Stimulated activated CD4-positive, alpha-beta T cell treated with anti-CD3 and anti-CD28 coated beads, Interleukin-1b, Interleukin-23, amount 100 ng/mL, for 1 hour (primary cell): ENCODE measurements around the gene C10orf143.
A peak's percentile ranks its signal among the peaks of the same experiment; 100 is the strongest.
"Not testable (repeated sequence)": the region's sequence is repeated elsewhere in the genome, so short reads cannot be mapped to it uniquely, and the experiment has no call there.

Source experiments
- DNase-seq, 2 donors: peaks; one replicate each; pipeline ENCODE4 v3.0.0-alpha.2; 2020; ENCODE audit warnings: low read depth in 2 of 2

The C10orf143 gene

DNA sequence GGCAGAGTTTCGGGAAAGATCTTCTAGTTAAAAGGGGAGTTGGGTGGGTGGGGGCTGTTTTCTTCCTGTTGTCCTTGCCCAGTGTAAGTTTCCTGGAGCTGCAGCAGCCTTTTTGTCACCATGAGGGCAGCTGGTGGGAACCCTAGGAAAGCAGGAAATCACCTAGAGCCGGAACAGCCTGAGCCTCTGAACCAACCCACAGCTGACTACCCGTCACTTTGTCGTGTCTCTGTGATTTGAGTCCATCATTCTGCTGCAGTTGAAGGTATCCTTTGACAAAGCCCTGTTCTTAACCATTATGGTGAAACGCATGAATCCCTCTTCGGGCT, 1.2 kb upstream of the C10orf143 start:
- no peak for DNase-seq

DNA sequence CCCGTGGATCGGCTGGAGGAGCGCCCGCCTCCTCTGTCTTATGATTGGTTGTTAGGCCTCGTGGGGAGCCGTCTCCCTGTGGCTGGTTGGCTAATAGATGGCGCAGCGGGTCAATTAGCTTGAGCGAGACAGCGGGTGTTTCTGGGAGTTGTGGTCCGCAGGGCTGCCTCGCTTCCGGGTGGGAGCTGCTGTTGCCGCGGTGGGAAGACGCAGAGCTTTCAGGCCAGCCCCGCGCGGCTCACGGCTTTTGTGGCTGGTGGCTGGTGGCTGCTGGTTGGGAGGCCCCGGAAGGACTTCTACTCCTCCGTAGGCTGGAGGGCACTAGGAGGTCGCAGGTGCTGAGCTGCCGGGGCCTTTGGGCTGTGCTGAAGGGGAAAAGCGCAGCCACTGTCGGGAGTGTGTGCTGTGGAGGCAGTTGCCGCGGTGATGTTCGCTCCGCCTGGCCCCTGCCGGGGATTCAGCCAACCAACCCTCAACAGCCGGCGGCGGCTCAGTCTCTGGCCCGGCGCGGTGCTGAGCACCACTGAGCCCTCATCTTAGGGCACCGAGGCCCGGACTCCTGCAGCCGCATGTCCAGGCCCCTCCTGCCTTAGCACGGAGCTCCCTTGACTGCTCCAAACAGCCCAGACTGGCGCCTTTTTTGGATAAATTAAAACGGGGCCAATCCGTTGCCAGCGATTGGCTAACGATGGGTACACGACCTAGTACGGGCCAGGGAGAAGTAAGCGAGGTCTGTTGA, 652 bp upstream of the C10orf143 start:
- peak; percentile 77 to 79 for DNase-seq

DNA sequence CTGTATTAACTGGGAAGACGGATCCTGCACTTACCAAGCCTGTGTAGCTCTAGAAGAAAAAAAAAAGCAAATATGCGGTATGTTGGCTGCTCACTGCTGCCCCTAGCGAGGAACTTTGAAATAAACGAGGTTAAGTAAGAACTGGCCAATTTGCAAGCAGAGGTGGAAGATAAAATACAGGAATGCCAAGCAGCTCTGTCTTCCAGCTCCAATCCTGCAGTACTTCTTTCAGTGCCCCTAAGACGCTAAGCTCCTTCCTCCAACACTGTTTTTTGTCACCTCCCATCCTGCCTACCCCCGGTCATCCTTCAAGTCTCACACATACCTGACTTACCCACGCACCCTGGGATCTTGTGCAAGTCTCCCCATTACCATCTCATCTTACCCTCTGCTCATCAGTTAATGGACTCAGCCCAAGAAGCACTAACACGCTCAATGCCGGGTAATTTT, 809 bp downstream of the C10orf143 start:
- peak; percentile 38 to 54 for DNase-seq

DNA sequence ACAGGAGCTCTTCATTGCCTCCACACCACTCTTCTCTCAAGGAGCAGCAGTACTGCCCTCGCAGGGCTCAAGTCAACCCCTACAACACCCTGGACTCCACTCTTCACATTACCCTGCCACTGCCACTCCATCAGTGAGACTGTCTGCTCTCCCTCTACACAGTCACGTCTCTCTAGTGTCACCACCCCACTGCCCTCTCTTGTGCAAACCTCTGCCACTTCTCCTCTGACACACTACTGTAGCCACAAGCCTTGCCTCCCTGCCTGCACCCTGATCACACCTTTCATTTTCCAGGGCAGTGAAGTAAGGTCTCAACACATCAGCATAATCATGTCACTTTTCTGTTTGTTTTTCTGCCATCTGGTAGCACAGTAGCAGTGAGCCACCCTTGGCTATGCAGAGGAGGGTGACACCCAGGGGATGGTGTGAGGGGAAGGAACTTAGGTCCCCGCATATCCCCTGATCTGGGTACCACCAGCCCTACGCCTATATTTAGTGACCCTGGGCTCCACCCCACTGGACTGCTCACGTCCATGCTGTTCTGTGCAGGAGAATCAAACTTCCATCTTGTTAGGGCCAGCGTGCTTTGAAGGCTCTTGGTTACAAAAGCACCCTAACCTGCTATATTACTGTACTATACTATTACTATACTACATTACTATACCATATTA, 1.6 kb downstream of the C10orf143 start:
- no peak for DNase-seq

DNA sequence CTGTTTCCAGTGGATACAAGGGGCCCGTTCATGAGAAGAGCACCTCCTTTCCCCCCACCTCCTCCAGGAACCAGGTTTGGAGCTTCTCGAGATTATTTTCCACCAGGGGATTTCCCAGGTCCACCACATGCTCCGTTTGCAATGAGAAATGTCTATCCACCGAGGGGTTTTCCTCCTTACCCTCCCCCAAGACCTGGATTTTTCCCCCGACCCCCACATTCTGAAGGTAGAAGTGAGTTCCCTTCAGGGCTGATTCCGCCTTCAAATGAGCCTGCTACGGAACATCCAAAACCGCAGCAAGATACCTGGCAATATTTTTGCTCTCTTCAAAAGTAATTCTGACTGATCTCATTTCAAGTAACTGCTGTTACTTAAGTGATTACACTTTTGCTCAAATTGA, 2.5 kb downstream of the C10orf143 start:
- not testable (repeated sequence) for DNase-seq

DNA sequence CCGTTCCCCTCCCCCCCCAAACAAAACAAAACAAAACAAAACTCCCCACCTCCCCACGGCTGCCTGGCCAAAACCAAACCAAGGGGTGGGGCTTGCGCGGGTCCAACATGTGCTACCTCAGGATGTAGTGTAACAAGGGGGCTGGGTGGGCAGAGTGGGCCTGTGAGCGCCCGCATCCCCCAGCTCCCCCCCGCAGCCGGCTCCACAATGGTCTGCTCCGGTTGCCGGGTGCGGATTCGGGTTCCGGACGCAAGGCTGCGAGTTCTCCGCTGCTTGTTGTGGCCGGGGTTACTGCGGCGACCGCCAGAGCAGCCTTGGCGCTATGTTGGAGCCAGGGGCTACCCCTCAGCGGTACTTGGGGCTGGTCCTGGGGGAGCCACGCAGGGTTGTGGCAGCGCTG, 4.9 kb downstream of the C10orf143 start:
- no peak for DNase-seq

DNA sequence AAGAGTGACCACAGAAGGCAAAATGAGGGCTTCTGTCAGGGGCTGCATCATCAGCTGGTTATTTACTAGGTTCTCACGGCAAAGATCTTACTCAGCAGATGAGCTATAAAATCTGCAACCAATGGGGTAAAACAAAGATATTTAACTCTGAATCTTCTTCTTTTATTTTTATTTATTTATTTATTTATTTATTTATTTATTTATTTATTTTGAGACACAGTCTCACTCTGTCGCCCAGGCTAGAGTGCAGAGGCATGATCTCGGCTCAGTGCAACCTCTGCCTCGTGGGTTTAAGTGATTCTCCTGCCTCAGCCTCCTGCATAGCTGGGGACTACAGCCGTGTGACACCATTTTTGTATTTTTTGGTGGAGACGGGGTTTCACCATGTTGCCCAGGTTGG, 11.3 kb downstream of the C10orf143 start:
- no peak for DNase-seq

DNA sequence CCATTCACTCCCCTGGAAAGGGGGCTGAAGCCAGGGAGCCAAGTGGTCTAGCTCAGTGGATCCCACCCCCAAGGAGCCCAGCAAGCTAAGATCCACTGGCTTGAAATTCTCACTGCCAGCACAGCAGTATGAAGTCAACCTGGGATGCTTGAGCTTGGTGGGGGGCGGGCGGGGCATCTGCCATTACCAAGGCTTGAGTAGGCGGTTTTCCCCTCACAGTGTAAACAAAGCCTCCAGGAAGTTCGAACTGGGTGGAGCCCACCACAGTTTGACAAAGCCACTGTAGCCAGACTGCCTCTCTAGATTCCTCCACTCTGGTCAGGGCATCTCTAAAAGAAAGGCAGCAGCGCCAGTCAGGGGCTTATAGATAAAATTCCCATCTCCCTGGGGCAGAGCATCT, 20.1 kb downstream of the C10orf143 start:
- not testable (repeated sequence) for DNase-seq

DNA sequence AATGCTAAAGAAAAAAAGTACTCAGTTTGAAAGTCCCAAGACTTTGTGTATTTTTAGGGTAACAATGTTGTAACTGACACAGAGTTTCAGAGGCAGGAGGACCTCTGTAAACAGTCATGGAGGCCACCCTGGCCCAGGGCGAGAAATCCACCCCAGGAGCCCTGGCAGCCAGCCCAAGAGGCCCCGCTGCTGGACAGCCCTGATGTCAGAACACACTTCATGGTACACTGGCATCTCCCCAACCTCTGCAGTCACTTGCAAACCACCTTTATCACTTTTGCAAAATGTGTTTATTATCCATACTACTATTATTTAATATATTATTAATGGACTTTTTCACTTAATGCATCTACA, 30.2 kb downstream of the C10orf143 start:
- DNase-seq: no peak

DNA sequence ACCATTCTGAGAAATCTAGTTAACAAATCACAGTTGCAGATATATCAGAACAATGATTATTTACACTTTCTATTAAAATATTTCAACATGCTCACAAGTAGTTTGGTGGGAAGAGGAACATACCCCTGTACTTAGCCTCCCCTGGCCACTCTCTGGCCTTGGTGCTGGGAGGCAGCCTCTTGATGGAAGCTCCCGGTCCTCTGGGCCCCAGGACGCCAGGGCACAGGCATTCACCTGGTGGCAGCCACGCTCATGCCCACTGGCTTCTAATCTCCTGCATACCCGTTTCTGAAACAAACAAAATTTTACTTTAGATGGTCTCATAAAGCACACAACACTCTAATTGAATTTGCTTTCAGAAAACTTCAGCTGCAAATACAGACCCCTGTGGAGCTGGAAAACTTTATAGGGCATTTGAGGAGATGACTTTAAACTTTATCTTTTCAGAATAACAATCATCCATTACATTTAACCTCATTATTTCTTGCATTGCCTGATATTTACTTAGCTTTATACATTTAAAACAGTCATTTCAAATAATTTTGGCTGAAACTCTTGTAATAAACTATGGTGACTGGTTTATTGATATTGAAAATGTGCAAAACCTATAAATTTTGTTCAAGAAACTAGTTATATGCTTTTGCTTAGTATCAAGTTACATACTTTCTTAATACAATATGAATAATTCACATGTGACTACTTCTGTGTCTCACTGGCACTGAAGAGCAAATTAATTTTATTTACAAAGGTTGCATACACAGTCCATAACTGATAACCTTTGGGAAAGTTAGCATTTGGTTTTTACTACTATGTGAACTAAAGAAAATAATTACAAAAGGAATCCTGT, 30.8 kb downstream of the C10orf143 start:
- DNase-seq: no peak

DNA sequence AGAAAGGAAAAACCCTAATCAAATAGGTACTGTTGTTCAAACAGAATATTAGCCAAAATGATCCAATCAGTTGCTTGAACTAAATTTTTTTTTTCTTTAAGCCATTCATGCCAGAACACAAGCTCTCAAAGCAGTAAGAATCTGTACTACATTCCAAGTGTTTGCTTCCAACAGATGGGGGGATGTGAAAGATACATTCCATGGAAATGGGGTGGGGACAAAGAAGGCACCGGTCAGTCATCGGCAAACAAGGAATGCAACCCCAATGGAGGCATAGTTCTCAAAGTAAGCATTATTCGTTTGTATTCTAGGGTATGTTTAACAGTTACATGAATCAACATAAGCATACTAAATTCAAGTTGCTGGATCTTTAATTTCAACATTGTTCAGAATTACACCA, 32.5 kb downstream of the C10orf143 start:
- no peak for DNase-seq

DNA sequence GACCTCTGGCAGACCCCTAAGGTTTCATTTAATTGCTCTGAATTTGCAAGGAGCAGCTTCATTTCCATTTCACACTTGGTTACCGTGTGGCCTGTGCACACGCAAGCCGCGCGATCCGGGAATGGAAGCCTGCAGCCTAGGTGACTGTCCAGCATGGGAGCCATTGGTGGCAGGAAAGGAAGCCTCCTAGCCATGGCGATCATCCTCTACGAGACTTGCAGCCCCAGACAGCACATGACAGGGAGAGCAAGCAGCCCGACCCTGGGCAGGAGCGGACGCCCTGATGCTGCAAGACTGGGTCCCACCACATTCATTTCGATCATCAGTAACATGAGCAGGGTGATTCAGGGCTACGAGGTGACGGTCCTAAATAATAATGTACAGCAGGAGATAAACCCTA, 33.9 kb downstream of the C10orf143 start:
- DNase-seq: no peak

DNA sequence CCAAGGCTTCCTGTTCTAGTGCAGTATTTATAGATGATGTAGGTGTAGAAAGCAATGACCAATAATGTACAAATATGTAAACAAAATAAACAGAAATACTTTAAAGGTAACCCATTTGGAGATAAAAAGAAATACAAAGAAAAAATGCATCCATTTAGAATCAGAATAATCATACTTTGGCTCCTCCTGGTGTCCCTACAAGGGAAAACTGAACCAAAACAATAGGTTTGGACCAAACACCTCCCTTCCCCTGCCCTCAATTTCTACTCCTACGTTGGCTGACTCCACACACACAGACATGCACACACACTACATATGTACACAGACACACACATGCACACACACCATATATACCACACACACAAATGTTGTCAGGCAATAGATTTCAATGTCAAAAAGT, 36.0 kb downstream of the C10orf143 start:
- DNase-seq: no peak

DNA sequence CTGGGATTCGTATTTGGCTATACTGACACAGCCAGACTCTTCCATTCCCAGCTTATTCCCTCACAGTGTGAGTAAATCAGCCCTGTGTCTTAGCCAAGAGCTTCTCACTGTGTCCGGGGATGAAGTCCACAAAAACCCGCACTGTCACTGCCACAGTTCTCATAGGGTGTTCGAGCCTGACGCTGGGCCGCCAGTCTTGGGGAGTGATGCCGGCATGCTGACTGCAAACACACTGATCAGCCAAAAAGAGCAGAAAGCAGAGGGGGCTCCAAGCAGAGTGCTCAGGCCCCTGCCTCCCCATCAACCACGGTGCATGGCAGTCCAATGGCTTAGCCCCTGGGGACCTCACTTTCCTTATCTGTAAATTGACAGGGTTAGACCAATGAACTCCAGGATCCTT, 36.7 kb downstream of the C10orf143 start:
- DNase-seq: no peak

DNA sequence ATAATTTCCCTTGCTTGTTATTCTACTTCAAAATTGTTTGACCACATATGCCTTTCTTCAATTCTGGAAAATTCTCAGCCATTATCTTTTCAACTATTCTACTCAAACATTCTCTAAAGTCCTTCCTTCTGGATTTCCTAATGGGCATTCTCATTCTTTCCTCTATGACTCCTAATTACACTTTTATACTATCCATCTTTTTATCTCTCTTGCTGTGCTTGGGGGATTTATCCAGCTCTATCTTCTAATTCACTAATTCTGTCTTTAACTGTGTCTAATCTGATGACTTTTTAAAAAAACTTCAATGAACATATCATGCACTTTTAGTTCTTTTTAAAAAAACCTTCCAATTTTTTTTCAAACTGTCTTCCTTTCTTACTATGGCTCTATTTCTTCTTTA, 38.4 kb downstream of the C10orf143 start:
- DNase-seq: no peak

DNA sequence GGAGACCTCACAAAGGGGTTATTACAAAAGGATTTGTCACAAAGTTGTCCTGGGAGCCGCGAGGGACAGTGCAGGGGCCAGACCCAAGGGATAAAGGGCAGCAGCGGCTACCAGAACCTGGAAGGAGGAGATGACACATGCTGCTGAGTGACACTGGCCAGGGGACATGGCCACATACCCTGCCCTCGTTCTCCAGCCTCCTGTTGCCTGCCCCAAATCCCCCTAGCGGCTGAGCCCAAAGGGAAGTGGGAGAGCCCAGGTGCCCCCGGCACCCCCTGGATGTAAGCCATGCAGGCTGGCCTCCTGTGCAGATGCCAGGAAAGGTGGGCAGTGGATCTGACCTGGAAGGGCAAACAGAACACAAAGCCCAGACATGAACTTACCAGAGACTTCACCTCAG, 42.7 kb downstream of the C10orf143 start:
- no peak for DNase-seq

DNA sequence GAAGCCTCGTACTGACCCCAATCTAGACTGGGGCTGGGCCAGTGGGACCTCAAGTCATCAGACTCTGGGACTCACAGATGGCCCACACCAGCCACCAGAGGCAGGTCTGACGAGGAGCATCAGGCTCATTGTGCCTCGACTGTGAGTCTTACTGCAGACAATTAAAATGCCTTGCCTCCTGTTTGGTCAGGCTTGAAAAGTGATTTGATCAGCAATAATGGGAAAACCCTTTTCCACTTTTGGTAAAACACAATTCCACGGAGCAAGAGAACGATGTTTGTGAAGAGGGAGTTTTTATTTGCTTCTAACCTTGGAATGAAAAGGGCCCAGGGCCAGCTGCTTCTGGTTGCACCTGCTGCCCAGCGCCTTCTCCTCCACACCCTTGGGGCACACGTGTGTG, 43.9 kb downstream of the C10orf143 start:
- DNase-seq: no peak

DNA sequence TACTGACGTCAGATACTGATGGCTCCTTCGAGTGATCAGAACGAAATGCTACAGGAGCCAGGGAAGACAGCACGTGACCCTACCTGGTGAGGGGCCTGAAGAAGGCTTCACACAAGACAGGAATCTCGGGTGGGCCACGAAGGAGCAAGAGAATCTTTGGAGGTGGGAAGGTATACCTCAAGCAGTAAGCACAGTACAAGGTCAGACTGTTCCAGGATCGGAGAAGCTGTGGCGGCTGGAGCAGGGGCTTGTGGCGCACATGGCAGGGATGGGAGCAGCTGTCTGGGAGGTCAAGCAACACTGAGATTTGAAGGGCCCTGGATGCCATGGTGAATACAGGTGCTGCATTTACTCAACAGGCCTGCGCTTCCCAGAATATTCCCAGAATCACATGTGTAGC, 45.4 kb downstream of the C10orf143 start:
- DNase-seq: no peak

DNA sequence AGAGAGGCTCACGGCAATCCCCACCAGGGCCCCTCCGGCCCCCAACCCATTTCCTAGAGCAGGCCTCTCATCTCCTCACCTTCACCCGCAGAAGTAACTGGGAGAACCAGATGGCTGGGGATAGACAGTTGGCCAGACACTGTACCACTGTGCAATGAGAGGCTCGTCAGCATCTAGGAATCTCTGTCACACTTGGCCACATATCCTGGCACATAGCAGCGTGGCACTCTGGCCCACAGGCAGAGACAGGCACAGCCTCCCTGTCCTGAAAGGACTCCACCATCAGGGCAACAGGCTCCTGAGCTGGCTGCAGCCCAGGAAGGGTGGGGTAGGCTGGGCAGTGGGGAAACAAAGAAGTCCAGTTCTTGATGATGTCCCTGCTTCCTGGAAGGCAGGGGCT, 45.8 kb downstream of the C10orf143 start:
- DNase-seq: no peak

DNA sequence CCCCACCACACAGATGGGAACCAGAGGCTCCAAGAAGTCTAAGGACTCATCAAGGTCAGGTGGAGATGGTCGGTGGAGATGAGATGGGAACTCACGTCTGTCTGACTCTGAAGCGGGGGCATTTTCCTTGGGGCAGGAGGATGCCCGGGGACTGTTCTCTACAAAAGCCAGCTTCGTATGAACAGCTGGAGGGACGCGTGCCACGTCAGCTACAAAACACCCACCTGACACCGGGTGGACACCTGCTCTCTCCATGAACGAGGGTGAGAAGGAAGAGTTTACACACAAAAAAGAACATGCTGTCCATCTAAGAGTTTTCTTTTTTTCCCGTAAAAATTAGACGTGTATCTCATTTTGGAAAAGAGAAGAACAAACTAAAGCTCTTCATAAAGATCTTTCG, 47.7 kb downstream of the C10orf143 start:
- no peak for DNase-seq

DNA sequence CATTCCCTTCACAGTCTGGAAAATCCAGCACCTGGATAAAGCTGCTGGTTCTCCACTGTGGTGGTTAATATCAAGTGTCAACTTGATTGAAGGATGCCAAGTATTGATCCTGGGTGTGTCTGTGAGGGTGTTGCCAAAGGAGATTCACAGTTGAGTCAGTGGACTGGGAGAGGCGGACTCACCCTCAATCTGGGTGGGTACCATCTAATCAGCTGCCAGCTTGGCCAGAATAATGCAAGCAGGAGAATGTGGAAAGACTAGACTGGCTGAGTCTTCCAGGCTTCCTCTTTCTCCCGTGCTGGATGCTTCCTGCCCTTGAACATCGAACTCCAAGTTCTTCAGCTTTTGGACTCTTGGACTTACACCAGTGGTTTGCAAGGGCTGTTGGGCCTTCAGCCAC, 48.4 kb downstream of the C10orf143 start:
- DNase-seq: no peak

DNA sequence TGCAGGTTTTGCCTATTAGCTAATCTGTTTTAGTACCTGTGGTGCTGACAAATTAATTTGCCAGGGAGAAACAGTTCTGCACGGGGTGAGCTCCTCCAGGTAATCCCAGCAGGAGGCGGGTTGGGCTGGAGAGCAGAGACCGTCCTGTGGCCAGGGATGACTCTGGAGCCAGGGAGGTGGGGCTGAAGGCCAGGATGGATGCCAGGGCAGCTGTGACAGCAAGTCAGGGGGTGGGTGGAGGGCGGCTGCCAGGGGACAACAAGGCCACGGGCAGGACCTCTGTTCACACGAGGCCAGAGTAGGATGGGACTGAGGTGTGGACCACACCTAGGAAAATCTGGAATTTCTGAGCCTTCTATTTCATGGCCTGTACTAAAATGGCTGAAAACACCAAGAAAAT, 48.9 kb downstream of the C10orf143 start:
- DNase-seq: no peak

DNA sequence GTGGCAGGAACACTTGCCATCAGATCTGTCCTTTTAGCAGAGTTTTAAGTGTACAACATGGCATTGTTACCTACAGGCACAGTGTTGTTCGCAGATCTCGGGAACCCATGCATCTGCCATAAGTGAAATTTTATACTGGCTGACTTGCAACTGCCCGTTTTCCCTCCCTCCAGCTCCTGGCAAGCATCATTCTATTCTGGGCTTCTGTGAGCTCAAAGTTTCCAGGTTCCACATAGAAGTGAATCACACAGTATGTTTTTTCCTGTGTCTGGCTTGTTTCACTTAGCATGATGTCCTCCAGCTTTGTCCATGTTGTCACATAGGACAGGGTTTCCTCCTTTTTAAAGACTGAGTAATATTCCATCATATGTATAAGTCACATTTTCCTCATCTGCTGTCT, 56.6 kb downstream of the C10orf143 start:
- DNase-seq: no peak
